Measurements from ENCODE around the gene XRRA1. TPM values are rescaled to one million over a fixed set of nuclear protein-coding genes. Genes with fewer than 3 reads are reported as not detected.
A peak's percentile ranks its signal among the peaks of the same experiment; 100 is the strongest.

Gene XRRA1
- total RNA-seq, 4 donors from 2014 or later = 7.4 to 18.6 (median 14.5) TPM

- ATAC-seq (ENCODE audit: low FRiP score) (no peak), DNase-seq (ENCODE audit: low spot score) (no peak)
- TF ChIP-seq CTCF (IDR thresholded peaks at IDR 0.05) = no peak
These were observed 11.9 kb downstream of the XRRA1 start for GRCh38 chr11:74936976-74937375.

DNA sequence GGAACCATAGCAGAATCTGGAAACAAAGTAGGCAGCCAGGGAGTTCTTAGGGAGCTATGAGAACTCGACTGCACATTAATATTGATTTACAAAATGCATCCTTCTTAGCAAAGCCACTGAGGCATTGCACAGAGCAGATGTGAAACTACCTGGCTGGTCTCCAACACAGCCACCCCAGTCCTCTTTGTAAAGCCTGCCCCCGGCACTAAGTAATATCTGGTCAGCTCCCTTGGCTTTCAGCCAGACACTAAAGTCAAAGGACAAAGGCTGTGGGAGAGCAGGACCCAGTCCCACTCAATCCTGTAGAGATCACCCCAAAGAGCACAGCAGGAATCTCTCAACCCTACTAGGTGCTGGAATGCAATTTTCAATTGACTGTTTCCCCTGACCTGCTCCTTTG lies 12.8 kb downstream of the XRRA1 start:
- no peak for TF ChIP-seq CTCF (IDR thresholded peaks at IDR 0.05)
- no peak for ATAC-seq (ENCODE audit: low FRiP score)
- no peak for DNase-seq (ENCODE audit: low spot score)

- no peak for TF ChIP-seq CTCF (IDR thresholded peaks at IDR 0.05)
- ATAC-seq (ENCODE audit: low FRiP score) (no peak), DNase-seq (ENCODE audit: low spot score) (no peak)
These were observed 13.6 kb downstream of the XRRA1 start for GRCh38 chr11:74935285-74935684.

- no peak for TF ChIP-seq CTCF (IDR thresholded peaks at IDR 0.05)
- ATAC-seq (ENCODE audit: low FRiP score) (no peak), DNase-seq (ENCODE audit: low spot score) (no peak)
These were observed 15.1 kb downstream of the XRRA1 start for GRCh38 chr11:74933765-74934164.

DNA sequence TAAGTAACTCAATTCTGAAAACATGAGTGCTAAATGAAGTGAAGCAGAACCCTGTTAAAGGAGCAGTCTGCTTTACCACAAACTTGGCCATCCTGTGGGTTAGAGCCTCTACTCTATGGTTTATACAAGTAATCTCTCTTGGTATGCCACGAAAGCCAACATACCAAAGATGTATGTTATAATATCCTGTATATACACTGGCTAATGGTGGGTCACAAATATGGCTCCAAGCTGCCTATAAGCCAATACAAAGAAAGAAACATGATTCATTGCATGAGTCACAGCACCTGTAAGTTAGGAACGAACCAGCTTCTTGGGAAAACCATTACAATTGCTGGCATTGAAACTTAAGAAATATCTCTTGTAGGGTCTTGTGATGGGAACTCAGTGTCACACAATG lies 16.1 kb downstream of the XRRA1 start:
- no peak for DNase-seq (ENCODE audit: low spot score)
- no peak for ATAC-seq (ENCODE audit: low FRiP score)
- TF ChIP-seq CTCF (IDR thresholded peaks at IDR 0.05) = no peak

- no peak for TF ChIP-seq CTCF (IDR thresholded peaks at IDR 0.05)
- ATAC-seq (ENCODE audit: low FRiP score) (no peak), DNase-seq (ENCODE audit: low spot score) (no peak)
These were observed 16.7 kb downstream of the XRRA1 start for GRCh38 chr11:74932169-74932568.

GRCh38 chr11:74929431-74930363 lies 19.2 kb downstream of the XRRA1 start:
- TF ChIP-seq CTCF (IDR thresholded peaks at IDR 0.05) = peak in 2 of 3 donors; percentile 55 to 60
- DNase-seq (ENCODE audit: low spot score) (peak; percentile 70), ATAC-seq (ENCODE audit: low FRiP score) (peak; percentile 53)
